Superior temporal gyrus (tissue), 1 donor: ENCODE measurements around the gene FUZ.
"Not testable (repeated sequence)": the region's sequence is repeated elsewhere in the genome, so short reads cannot be mapped to it uniquely, and the experiment has no call there.

Source experiments
- DNase-seq: peaks from one replicate; pipeline ENCODE4 v3.0.0-alpha.2; 2016; ENCODE audit errors: extremely low spot score

The FUZ gene

DNA sequence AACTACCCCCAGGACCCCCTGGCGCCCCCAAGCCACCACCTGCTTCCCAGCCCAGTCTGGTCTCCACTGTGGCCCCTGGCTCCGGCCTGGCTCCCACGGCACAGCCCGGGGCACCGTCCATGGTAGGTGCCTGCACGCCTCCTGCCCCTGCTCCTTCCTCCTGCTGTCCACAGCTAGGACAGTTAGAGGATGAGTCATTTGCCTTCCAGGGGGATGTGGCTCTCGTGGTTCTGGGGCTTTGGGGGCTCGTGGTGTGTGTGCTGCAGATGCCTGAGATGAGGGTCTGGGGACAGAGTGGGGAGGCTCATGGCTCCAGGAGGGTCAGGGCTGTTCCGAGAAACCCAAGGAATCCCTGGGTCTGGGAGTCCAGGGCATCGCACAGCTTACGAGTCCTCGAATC is 17.7 kb upstream of the FUZ start:
- no peak for DNase-seq

DNA sequence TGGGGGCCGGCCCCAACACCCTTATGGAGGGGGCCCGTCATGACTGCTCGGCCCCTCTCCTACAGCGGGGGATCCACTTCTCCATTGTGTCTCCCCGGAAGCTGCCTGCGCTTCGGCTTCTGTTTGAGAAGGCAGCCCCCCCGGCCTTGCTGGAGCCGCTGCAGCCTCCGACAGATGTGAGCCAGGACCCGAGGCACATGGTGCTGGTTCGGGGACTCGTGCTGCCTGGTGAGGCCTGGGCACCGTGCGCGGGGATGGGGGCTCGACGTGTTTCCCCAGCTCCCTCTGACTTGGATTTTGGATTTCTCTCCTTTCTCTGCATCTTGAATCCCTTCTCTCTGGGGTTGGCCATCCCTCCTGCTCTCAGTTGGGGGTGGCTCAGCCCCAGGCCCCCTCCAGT is 16.6 kb upstream of the FUZ start:
- DNase-seq = no peak

DNA sequence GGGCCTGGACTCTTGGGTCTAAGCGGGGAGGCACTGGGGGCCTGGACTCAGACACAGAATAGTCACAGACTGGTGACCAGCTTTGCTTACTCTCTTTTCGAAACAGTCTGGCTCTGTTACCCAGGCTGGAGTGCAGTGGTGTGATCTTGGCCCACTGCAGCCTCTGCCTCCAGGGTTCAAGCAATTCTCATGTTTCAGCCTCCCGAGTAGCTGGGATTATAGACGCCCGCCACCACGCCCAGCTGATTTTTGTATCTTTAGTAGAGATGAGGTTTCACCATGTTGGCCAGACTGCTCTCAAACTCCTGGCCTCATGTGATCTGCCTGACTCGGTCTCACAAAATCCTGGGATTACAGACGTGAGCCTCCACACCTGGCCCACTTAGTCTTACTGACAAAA is 16.1 kb upstream of the FUZ start:
- no peak for DNase-seq

DNA sequence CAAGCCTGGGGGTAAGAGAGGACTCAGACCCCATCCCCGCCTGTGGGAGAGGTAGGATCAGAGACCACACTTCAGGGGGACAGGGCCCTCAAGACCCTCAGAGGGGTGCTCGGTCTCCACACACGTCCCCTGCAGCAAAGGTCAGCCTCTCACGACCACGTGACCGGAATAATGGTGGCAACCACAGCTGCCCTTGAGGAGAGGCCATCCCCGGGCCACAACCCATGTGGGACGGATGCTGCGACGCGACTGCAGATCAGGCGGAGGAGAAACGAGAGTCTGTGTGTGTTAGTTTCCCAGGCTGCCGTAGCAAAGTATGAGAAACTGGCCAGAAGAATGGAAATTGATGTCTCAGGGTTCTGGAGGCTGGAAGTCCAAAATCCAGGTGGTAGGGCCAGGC is 13.9 kb upstream of the FUZ start:
- no peak for DNase-seq

DNA sequence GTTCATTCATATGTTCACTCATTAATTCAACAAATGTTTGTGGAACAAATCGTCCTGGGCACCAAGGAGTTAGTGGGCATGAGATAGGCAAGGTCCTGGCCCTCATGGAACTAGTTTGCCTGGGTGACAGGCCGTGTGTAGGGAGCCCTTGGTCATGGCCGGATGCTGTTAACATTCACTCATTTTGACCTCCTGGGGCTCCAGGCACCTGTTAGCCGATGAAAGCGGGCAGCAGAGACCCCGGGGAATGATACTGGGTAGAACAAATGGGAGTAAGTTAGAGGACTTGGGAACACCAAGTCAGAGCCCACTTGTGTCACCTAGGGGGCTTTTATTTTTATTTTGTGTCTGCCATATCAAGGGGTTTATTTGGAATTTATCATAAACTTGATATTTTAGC is 11.6 kb upstream of the FUZ start:
- no peak for DNase-seq

DNA sequence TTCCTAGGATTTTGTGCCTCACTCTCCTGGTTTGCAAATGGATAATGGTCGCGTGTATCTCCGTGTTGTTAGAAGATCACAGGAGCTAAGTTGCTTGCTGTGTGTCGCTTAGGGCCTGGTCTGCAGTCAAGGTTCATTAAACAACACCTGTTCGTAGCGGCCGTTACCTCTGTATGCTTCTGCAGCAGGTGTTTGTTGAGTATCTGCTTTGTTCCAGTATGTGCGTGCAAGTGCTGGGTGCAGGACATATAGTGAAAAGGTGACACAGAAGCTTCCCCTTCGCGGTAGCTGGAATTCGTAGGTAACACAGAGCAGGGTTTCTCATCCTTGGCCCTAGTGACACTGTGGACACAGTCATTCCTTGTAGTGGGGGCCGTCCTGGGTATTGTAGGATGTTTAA is 10.4 kb upstream of the FUZ start:
- no peak for DNase-seq

DNA sequence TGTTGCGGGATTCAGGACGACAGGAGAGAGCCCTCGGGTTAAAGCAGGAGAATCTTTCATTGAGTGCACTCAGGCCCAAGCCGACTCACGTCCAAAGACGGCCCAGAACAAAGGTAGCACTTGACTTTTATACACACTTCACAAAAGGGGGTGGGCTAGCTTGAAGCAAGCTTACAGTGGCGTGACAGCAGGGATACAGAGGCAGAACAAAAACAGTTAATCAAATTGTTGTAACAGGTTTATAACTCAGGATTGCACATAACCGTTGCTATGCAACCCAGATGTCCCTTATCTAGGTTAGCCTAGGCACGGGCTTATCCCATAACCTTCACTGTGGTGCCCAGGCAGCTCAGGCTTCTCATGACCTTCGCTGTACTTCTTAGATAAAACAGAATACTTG is 7.0 kb upstream of the FUZ start:
- DNase-seq = no peak

DNA sequence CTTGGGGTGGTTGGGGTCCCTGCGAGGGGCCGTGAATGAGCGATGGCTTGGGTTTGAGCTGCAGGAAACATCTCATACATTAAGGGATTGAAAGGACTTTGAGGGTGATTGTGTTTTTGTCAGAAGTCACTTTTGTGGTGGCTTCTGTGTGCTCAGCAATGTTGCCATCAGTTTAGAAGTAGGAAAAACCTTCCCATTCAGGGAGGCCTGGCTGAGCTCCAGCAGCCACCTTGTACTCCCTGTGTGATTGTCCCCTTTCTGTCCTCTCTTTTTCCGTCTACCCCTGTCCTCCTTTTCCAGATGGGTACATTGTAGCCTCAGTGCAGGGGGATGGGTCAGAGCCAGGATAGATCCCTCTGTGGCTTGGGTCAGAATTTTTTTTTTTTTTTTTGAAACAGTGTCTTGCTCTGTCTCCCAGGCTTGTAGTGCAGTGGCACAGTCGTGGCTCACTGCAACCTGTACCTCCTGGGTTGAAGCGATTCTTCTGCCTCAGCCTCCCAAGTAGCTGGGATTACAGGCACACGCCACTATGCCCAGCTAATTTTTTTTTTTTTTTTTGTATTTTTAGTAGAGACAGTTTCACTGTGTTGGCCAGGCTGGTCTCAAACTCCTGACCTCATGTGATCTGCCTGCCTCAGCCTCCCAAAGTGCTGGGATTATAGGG is 6.5 kb upstream of the FUZ start:
- DNase-seq = not testable (repeated sequence)

DNA sequence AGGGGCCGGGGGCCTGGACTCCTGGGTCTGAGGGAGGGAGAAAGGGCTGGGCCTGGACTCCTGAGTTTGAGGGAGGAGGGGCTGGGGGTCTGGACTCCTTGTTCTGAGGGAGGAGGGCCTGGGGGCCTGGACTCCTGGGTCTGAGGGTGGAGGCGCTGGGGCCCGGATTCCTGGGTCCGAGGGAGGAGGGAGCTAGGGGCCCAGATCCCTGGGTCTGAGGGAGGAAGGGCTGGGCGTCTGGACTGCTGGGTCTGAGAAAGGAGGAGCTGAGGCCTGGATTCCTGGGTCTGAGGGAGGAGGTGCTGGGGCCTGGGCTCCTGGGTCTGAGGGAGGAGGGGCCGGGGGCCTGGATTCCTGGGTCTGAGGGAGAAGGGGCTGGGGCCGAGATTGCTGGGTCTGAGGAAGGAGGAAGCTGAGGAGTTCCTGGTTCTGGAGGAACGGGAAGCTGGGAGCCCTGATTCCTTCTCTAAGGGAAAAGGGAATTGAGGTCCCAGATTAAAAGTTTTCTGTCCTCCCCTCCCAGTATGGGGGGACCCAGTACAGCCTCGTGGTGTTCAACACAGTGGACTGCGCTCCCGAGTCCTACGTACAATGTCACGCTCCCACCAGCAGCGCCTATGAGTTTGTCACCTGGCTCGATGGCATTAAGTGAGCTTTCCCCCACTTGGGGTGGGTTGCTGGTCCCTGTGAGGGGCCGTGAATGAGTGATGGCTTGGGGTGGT is 5.7 kb upstream of the FUZ start:
- no peak for DNase-seq

DNA sequence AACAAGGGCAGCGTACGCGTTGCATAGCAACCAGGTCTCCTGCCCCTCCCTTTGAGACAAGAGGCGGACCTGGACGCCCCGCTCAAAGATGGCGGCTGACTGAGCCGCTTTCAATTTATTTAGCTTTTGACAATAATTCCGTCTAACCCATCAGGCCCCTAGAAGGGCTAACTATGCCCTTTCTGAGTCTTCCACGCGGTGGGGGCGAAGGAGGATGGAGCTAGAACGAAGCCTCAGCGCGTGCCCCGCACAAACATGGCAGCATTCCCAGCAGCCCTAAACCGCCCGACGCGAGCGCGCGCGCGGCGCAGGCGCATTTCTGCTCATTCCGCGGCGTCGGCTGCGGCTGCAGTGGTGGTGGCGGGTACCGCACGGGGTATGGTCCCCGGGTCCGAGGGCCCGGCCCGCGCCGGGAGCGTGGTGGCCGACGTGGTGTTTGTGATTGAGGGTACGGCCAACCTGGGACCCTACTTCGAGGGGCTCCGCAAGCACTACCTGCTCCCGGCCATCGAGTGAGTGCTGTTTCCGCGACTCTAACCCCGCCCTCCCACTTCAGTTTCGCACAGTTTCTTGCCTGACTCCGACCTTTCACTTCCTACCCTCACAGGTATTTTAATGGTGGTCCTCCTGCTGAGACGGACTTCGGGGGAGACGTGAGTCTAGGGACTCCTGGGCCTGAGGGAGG is 5.0 kb upstream of the FUZ start, which contains the start of gene MED25:
Gene MED25, plus strand, starts transcription at position 326 of the 685 bp plus-strand sequence. Its CDS starts 53 bp downstream, at position 379.
- peak; percentile 92 for DNase-seq

DNA sequence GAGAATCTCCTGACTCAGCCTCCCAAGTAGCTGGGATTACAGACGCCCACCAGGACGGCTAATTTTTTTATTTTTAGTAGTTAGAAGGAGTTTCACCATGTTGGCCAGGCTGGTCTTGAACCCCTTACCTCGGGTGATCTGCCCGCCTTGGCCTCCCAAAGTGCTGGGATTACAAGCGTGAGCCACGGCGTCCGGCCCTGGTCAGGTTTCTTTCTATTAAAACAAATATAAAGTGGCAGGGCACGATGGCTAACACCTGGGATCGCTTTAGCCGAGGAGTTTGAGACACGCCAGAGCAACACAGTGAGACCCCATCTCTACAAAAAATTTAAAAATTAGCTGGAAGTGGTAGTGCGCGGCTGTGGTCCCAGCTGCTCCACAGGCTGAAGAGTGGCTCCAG is 3.5 kb upstream of the FUZ start:
- no peak for DNase-seq

DNA sequence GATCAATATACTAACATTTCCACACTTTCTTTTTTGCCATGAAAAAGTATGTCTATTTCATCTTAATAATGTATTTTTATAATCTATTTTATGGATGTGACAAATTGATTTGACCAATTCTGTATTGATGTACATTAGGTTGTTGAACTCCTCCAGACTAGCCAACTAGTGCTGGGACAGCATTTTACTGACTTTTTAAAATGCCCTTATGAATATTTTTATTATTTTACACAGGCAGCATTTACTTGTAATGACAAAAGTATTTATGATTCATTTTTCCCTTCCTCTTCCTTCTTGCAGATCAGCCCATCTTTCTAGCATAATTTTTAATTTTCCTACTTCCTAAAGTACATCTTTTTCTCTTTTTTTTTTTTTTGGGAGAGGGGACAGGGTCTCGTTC is 918 bp upstream of the FUZ start:
- DNase-seq = no peak

DNA sequence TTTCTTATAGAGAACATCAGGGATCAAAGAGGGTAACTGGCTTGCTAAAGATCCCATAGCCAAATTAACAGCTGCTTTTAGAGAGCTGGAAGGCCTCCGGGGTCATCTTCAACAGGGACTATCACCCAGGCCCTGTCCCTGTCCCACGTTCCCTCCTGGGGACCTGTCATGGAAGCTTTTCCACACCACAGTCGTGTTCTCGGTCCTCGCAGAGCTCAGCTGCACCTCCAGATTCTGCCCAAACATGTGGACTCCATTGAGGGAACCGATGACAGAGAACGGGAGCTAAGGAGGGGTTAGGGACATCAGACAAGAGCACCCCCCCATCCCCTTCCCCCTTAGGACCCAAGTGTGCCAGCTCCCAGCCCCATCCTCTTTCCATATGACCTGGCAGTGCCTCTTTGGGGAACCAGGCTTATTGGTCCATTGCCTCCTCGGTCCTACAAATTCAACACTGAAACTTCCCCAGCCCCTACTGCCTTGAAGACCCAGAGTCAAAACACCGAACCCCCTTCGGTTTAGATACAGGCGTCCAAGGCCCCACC is 568 bp downstream of the FUZ start:
- no peak for DNase-seq

DNA sequence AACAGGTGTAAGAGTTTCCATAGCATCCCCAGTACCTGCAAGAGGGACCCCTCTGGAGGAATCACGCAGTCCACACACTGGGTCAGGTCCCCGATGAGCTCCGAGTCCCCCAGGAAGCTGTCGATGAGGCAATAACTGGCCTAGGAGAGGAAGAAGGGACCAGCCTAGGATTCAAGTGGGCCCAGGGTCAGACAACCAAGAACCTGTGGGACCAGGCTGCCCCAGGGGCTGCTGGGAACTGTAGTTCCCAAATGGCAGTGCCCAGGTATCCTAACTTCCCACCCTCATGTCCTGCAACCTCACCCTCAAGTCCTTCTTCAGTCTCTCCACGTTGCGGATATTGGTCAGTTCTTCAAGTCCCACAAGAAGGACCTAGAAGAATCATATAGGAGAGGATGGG is 1.8 kb downstream of the FUZ start:
- DNase-seq = no peak

DNA sequence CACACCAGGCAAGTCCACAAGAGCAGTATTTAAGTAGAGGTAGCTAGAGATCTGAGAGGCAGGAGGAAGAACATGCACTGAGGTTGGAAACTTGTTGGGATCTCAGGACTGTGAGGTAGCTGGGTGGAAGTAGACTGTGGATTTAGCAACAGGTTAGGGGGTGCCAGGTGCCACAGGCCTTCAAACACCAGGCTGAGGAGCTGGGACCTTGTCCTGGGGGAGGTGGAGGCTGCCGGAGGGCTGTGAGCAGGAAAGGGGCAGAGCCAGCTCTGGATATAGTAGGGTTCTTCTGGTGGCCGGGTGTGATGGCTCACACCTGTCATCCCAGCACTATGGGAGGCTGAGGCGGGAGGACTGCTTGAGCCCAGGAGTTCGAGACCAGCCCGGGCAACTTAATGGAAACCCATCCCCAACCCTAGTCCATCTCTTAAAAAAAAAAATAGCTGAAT is 3.1 kb downstream of the FUZ start:
- no peak for DNase-seq

DNA sequence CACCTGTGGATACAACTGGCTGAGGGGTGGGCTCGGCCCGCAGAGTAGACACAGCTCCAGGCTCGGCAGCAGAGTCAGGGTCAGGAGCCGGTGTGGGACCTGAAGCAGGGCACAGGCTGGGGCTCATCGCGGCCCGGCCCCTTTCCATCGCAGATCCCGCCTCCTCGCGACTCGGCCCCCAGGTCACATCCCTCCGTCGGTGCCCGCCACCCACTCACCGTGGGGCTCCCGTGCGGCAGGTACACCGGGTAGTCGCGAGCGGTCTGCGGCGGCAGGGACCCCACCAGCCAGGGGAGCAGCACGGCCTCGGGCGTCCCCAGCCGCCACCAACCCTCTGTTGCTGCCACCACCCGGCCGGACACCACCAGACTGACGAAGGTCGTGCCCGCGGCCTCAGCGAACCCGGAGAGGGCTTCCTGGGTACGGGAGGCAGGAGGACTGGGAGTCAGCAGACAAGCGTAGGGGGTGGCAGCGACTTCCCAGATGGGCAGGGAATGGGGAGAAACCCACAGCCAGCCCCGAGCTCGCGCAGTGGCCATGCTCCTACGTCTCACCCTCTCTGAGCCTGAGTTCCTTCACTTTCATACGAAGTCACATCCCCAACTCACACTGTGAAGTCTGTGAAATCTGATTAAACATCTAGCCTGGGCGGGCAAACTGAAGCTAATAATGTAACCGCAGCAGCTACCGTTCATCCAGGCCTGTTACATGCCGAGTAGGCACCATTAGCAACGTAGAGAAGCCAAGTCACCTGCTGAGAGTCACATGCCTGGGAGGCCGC is 3.7 kb downstream of the FUZ start:
- no peak for DNase-seq

DNA sequence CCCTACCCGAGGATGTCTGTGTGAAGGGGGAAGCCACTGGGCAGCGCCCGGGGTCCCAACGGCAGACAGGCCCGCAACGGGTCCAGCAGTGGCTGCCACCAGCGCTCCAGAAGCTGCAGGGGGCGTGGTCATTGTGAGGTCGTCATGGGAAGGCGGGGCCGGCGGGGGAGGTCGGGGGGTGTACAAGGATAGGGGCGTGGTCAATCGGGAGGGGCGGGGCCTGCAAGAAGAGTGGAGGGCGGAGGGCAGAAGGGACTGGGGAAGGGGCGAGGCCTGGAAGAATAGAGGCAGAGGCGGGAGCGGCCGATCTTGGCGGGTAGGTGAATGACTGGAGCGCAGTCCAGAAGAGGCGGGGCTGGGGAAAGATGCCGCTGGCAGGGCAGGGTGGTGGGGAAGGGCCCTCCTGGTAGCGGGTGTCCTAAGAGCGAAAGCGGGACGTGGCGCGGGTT is 4.4 kb downstream of the FUZ start:
- DNase-seq = peak; percentile 64

DNA sequence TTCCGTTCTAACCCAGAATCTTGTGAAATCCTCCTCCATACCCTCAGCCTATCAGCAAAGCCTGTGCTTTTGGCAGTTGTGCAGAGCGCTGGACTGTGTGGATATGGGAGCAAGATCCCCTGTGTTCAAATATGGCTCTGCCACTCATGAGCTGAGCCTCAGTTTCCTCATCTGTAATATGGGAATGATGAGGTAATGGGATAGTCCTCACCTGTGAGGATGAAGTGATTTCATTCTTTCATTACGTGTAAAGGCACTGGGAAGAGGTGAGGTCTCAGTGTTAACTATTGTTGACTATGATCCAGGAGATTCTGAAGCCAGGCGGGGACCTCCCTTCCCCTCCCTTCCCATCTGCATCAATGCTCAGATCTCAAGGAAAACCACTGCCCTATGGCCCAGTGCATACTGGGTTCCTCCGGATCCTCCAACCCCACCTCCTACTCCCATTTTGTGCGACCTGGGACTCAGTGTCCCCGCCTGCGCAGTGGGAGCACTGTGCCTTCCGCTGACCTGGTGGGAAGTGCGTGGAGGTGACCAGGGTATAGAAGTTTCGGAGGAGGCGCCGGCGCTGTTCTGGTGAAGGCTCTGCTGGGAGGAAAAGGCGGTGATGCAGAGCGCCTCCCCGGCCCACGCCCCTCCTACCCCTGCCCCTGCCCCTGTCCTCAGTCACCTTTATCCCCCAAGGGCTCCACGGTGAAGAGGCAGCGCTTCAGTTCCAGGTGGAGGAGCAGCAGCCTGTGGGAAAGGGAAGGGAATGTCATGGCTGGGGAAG is 5.0 kb downstream of the FUZ start:
- no peak for DNase-seq

DNA sequence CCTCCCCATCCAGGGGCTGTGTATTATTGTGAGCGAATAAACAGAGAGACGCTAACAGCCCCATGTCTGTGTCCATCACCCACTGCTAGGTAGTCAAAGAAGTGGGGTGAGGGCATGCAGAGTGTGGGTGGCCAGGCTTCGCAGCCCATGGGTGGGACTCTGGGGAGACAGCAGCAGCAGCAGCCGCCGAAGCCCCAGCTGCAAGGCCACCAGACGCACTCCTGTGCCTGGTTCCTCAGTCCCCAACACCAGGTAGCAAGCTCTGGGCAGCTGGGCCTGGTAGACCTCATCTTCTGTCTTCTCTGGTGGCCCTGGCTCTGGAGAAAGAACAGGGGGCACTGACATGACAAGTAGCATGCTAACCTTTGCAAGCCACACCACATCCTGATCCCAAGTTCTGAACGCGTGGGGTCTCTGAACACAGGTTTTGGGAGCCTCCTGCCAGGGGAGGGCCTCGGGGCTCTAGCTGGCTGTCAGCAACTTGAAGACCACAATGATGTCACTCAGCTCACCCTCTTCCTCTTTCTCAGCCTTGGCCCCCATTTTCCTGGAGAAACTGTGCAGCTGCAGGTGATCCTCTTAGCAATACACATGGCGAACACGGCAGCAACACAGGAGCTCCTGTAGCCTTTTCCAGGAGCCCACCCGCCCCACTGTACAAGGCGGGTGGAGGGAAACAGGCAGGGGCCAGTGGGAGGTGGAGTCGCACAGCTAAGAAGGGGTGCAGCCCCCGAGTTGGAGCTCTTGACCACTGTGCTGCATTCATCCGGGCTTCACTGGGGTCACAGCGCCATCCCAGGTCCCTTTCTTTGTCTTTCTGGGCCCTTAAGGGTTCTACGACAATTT is 5.8 kb downstream of the FUZ start:
- DNase-seq = no peak

DNA sequence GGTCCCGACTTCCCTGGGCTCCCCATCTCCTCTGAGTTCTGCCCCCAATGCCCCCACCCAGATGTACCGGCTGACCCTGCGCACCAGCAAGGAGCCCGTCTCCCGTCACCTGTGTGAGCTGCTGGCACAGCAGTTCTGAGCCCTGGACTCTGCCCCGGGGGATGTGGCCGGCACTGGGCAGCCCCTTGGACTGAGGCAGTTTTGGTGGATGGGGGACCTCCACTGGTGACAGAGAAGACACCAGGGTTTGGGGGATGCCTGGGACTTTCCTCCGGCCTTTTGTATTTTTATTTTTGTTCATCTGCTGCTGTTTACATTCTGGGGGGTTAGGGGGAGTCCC is 6.5 kb downstream of the FUZ start:
- DNase-seq = no peak
